Measurements from ENCODE around the gene PIP4K2B.

Gene PIP4K2B

DNA sequence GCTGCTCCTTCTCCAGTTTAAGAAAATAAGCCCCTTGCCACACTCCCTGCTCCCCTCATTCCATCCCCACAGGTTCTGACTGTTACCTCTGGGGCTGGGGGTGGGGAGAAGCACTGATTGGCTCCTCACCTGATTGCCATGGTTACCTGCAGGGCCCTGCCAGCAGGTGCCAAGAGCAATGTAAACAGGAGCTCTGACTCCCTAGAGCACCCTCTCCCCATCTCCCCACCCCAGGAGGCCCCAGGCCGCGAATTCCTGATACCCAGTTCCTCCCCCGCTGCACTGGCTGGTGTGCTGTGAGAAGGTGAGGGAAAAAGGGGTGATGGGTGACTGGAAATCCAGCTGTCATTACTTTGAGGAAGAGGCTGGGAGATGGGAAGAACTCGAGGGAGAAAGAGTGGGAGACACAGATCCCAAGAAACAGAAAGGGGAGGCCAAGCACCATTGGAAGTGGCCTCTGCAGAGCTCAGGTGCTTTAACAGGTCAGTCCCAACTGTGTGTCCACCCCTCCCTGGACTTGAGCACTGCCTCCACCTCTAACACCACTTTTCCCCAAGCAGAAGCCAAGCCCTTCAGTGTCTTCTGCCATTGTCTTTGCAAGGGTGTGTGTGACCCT lies 55.7 kb downstream of the PIP4K2B start:
- no peak for FAIRE-seq

DNA sequence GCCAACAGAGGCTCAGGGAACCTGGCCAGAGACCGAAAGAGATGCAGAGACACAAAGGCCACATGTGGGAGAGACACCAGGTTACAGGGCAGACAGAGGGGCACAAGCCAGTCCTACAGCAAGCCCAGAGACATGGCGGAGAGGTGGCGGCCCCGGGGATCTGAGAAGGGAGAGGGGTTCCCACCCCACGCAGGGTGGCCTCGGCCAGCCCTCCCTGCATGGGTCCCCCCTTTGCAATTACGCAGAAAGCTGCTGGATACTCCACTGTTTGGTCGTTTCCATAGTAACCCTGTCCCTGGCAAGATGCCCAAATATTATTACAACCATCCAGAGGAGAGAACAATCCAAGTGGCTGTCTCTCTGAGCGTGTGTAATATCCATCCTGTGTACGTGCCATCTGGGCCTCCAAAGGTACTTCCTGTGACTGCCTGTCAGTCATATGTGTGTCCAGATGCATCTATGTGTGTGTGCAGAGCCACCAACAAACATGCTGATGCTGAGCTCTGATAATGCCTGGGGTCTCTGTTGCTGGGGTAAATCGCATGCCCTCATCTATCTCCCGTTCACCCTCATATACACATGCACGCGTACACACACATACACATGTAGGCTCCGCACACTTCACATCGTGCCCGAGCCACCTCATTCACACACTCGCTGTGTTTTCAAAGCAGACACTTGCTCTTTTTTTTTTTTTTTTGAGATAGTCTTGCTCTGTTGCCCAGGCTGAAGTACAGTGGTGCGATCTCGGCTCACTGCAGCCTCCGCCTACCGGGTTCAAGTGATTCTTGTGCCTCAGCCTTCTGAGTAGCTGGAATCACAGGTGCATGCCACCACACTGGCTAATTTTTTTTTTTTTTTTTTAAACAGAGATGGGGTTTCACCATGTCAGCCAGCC lies 56.7 kb downstream of the PIP4K2B start:
- FAIRE-seq = no peak

DNA sequence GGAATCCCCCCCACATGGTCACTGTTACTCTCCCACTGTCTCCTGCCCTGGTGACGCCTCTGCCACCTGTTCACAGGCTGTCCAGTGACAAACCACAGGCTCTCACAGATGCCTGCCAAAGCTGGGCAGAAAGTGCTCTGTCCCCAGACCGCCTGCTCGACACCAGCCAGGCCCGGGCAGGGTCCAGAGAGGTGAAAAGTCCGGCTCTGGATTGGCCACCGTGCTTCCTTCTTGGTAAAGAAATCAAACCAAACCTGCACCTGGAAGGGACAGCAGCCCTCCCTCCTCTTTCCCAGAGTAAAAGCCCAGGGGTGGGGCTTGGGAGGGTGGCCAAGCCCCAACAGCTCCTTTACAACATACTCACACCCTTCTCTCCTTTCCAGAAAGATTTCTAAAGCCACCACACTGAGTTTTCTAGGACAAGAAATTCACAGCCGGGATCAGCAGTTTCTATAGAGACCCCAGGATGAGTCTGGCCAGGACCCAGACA lies 57.4 kb downstream of the PIP4K2B start:
- FAIRE-seq = no peak

DNA sequence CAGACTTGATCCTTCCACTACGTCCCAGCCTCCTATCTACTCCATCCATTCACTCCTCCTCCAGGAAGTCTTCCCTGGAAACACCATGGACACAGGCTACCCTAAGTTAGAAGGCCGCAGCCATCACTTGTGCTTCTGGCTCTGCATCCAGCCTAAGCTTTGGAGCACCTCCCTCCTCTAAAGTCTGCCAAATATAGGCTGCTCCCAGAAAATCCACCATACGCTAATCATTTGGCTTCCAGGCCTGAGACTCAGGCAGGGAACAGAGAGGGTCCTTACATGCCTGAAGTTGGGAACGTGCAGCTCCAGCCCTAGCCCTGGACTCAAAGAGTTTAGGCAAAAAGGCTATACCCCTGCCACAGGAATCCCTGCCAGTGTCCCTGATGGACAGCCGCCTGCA lies 57.9 kb downstream of the PIP4K2B start:
- FAIRE-seq = no peak

DNA sequence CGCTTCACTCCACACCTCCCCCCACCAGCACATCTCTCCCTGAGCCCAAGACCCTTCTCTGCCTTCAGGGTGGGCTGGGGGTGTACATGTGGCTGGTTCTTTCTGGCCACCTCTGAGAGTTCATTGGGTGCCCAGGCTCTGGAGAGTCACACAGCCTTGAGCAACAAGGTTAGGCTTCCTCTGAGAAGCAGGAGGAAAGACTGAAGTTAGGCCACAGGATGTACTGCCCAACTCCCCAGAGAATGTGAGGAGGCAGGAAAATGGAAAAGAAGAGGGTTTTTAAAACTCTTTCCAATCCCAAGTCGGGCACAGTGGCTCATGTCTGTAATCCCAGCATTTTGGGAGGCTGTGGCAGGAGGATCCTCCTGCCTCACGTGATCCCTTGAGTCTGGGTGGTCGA lies 58.5 kb downstream of the PIP4K2B start:
- FAIRE-seq = no peak

DNA sequence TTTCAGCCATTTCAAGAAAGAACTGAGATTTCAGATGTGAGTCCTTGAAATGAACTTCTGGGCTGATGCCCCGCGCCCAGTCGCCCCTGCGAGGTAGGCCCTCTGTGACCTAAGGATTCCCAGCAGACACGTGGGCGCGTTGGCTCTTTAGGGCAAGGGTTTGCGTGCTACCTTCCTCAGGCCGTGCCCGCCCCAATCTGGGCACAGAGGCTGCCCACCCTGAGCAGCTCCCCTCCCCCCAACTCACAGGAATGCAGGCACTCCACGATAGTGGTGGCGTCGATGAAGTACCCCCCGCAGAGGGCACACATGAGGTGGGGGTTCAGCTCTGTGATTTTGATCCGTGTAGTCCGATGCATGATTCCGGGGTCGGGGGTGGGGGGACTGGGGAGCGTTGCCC lies 59.3 kb downstream of the PIP4K2B start:
- FAIRE-seq = no peak

DNA sequence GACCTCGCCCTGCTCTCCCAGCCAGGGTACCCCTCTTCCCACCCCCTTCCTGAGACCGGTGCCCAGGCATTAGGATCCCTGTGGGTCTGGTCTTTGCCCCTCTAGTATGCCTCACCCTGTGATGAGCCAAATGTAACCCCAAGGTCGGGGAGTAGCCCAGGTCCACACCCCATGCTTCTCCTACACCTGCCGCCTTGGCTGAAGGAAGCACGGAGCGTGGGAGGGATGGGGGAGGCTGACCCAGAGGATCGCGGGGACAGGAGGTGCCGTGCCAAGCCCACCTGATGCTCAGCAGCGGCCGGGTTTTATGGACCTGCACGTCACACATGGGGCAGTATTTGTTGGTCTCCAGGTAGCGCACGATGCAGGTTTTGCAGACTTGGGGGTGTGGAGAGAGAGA lies 60.1 kb downstream of the PIP4K2B start:
- no peak for FAIRE-seq

DNA sequence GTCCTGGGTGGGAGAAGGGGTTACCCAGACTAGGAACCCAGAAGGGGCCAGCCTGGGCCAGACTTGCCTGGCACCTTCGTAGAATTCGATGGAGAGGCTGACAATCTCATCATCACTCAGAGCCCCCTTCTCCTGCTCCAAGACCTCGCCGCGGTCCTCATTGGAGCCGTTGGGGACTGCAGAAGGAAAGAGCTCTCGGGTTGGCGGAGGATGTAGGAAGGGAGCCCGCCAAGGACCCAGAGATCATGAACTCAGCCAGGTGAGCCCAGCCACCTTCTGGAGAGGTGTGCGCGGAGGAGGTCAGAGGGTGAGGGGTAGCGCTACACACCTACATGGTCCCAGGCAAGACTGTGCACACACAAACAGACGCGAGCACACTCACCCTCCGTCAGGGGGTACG lies 60.7 kb downstream of the PIP4K2B start:
- FAIRE-seq = no peak

DNA sequence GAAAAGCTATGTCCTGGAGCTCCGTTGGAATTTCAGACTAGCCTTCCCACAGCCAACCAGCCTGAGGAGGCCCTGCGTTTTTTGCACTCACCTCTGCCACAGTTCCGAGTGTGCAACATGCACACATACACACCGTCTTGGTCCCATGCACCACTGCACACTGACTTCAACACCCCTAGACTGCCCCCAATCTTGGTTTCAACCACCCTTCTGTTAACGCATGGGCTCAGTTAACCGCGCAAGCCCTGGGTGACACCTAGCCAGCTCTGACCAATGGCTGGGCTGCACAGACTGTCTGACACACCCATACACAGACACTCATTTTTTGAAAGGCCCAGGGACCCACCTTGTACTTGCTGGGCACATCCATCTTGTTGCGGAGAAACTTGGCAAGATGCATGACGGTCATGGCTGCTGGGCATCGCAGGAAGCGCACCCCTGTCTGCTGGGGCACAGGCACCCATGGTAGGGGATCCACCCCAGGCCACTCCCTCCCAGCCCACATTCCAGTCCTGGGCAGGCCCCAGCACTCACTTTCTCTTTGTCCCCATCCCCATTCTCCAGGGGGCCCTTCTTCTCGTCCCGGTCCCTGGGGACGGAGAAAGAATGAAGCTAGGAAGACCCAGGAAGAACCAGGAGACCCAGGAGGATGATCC lies 61.2 kb downstream of the PIP4K2B start:
- no peak for FAIRE-seq

DNA sequence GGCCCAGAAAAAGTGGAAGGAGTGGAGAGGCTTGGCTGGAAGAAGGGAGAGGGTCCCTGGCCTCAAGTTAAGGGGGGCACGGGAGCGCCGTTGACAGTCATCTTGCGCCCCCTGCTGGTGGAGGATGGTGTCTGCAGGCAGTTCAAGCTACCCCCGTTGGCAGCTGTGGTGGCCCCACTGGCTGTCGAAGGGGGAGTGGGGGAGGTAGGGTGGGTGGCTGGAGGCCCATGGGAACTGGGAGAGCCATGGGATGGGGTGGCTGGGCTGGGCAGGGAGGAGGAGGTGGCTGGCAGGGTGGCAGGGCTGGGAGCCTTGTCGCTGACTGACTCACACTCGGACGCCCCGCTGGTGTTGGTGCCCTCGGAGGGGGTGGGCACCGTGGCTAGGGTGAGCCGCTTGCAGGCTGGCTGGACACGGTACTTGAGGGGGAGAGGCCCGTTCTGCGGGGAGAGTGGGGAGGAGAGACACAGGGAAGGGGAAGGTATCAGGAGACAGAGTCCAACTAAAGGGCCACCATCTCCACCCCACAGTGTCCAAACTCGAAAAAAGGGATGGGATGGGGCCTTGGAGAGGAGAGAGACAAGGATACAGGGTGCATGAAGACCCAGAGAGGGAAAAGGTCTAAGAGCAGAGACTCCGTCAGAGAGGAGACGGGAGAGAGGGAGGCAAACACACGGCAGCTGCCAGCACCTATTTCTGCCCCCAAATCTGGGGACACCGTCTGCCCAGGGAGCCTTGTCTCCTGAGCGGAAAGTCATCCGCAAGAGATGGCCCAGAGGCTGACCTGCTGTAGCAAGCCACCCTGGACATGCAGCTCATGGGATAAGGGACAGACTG lies 64.0 kb downstream of the PIP4K2B start:
- FAIRE-seq = no peak

DNA sequence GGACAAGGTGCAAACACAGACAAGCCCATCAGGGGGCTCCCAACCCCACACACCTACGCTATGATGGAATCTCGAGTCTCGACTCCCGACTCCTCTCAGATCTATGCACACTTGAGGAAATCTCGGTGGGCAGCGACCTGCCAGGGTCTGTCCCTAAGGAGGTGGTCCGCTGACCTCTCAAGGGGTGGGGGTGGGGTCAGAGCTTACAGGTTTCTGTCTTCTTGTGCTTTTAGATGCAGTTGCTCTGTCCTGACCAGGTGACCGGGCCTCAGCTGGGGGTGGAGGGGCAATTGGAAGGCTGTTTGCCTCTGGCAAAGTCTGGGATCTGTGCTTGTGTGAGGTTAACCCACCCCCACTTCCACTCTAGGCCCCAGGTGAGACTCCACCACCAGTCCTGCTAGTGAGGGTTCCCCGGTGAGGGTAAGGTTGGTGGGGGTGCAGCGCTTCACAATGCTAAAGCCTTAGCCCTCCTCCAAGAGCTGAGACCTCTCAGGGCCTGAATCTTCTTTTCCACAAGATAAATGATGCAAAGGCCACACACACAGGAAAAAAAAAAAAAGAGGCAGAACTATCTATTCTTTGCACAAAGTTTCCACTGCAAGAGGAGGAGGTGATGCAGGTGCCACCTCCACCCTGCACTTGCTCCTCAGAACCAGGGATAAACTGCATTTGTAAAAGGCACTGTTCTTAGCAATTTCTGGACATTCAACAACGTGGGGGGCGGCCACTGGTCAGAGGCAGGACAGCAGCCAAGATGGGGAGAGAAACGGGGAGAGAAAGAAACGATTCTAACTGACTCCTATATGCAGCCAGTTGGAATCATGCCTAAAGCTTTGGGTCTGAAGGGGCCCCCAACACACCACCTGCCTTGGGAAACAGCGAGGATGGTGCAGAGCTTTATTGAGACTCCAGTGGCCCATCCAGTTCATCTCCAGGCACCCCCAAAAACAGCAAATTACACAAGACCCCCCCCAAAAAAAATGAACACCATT lies 65.1 kb downstream of the PIP4K2B start:
- FAIRE-seq = no peak

DNA sequence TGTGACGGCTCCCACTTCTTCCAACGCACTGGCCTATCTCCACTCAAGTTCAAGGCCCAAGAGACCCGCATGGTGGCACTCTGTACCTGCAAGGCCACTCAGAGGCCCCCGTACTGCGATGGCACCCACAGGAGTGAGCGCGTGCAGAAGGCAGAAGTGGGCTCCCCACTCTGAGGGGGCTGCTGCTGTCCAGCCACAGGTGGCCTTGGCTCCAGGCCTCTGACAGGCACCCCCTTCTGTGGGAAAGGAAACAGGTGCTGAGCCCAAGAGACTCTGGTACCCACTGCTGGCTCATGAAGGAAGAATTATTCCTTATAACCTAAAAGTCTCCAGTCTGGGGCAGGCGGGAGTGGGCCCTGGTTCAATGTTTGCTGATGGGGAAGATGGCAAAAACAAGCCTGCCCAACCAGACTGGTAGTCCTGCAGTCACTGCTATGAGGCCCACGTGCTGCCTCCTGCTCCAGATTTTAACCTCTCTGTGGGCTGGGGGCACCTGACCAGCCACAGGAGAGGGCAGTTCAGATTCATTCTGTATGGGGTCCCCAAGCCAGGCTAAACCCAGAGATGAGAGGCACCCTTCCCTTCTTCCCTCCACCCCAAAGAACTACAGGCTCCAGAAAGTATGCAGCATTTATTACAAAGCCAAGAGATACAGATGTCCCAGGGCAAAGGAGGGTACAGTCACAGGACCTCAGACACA lies 65.9 kb downstream of the PIP4K2B start:
- FAIRE-seq = no peak

DNA sequence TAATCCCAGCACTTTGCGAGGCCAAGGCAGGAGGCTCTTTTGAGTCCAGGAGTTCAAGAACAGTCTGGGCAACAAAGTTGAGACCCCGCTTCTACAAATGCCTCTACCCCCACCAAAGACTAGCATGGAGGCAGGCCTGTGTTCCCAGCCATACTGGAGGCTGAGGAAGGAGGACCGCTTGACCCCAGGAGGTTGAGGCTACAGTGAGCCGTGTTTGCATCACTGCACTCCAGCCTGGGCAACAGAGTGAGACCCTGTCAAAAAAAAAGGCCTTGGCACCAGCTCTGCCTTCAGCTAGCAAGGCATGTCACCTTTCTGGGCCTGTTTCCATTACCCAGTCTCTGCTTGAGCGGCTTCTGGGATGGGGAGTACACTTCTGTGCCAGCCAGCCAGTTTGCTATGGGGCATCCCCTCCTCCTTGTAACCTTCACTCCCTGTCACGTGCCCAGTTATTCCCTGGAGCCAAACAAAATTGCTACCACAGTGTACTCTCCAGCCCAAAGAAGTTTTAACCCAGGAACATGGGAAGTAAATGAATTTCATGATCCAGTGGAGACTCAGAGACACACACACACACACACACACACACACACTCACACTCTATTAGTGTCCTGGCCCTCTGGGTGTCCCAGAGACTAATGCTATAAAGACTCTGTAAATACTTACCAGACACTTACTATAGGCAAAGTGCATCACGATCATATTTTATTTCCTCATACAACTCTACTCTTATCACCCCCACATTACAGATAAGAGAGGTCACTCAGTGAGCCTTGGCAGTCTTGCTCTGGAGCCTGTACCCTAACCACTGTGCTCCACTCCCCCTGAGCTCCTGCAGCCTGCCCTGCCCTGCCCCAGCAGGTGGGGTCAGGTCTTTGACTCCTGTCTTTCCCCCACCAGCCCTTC lies 66.7 kb downstream of the PIP4K2B start:
- FAIRE-seq = no peak

DNA sequence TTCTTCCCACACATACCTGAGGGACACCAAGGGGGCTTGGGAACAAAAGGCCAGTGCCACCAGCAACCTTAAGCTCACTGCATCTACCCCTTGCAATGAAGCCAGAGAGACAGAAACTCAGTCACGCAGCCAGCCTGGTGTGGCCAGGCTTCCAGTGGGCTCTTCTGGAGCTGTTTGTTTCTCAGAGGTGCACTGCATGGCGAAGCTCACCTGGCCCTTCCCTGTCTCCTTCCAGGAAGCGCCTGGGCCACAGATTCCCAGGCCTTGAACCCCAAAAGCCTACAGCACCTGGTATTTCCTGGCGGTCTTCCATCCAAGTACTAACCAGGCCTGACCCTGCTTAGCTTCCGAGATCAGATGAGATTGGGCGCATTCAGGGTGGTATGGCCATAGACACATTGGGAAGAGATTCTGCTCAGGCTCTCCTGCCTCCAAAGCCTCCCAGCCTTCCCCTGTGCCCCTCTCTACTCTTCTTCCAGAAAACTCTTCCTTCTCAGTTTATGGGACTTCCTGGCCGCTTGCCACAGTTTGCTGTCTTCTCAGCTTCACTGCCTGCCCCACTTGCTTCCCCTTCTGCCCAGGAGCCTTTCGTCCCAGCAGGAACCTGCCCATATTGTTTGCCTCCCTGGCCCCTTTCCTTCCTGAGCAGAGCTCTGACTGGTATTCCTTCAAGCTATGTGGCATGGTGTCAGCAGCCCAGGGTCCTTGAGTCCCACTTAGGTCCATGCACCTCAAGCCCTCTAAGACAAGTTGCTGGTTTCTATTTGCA lies 67.6 kb downstream of the PIP4K2B start:
- FAIRE-seq = no peak

DNA sequence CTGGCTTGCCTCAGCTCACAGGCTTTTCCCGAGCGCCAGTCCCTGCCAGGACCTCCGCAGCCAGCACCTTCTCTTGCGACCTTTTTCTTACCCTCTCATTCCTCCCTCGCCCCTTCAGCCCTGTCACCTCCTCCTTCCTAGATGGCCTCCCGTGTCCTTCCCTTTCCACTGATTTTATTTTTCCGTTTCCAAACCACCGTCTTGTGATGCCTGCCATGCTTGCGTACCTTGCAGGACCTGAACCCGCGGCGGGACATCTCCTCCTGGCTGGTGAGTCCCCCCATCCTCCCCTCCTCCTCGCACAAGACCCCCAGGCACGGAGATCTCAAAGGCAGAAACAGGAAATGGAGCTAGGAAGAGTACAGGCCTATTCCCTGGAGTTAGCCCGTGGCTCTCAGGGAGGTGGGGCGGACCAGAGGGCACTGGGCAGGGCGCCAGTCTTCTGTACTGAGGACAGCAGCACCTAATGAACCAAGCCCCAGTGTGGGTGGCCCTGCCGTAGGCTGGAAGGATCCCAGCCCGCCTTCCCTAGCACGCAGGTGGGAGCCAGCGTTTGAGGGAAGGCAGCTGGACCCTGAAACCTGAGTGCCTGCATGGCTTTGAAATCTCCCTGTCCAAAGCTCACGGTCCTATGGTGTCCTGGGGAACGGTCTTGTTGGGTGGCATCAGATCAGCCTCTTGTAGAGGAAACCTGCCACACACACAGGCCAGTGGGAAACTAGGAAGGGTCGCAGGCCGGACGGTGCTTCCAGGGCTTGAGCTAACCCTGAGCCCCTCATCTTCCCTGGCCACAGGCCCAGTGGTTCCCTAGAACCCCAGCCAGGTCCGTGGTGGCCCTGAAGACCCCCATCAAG lies 68.6 kb downstream of the PIP4K2B start:
- FAIRE-seq = no peak

DNA sequence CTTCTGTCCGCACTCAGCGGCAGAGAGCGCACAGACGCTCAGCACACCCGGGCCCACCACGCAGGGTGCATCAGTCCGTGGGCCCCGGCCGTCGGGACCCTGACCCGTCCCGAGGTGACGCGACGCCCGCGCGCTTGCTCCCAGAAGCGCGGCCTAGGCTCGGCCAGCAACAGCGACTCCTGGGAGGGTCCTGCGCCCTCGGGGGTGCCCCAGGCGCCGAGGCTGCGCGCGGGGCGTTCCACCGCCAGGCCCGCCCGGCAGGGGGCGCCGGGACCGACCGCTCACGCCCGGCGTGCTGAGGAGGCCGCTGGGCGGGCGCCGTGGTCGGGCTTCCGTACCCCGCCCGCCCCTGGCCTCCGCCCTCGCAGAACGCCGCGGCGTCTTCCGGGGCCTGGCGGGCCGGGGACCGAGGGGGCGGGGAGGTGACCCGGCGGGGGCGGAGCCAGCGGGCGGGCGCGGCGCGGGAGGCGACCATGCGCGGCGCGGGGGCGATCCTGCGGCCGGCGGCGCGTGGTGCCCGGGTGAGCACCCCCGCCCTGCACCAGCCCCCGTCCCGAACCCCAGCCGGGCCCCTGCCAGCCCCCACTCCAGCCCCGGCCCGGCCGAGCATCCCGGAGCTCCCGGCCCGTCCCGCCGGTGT lies 69.3 kb downstream of the PIP4K2B start, which contains the start of gene CISD3:
CISD3 (plus strand) TSS at position 456 of the 640 bp plus-strand sequence; CDS start at position 474, 18 bp downstream.
- FAIRE-seq = no peak

DNA sequence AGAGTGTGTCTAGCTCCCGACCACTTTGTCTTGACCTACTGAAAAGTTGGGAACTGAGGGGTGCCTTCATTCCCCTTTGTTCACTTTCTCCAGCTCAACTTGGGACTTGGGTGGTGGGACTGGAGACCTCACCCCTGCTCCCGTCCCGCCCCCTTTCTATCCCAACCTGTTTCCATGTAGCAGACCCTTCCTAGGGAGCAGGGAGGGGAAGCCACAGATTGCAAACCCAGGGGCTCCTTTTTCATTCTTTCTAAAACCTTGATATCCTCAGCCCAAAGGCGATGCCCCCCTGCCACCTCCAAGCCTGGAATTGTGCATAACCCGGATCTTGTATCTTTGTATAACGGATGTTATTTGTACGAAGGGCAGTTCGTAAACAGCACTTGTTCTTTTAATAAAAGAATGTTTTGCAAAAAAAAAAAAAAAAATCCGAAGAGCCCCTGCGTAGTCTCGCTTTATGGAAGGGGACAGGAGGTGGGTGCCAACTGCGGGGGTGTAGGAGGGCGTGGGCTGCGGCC lies 69.9 kb downstream of the PIP4K2B start:
- no peak for FAIRE-seq
